HG03520 (cell line): ENCODE measurements around the gene SLC37A4.
"Not testable (repeated sequence)": the region's sequence is repeated elsewhere in the genome, so short reads cannot be mapped to it uniquely, and the experiment has no call there.

Source experiments
- ATAC-seq: cut with Tn5 transposase; IDR thresholded peaks from one replicate; pipeline ENCODE4 v1.9.1; 2021; ENCODE audit warnings: mild to moderate bottlenecking, moderate library complexity; ENCODE audit not compliant: unreplicated experiment

The SLC37A4 gene

DNA sequence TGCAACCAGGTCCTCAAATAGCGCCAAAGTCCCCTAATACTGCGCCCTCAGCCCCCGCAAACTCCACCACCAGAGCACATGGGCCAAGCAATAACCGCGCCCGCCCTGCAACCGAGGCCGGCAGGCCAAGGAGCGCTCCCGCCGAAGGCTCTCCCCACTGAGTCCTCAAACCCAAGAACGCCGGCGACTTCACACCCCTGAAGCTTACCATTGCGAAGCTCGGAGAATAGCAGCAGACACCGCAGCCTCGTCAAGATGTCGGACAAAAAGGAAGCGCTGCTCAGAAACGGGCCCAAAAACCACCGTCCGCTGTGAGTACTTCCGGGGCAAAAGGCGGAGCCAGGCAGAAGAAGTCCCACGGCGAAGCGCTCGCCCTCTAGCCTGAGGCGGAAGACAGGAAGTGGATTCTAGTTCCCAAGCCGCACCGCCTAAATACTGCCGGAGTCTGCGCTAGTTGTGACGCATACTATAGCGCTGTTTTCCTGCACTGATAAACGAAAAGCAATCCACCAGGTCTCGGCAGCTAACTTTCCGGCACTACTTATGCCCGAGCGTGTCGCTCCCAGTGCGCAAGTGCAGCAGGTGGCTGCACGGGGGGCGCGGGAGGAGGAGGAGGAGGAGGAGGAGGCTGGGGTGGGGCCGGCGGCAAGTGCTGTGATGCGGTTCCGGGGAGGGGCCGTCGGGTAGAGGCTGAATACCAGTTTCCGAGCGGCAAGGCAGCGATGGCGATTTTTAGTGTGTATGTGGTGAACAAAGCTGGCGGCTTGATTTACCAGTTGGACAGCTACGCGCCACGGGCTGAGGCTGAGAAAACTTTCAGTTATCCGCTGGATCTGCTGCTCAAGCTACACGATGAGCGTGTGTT is 12.4 kb downstream of the SLC37A4 start, which contains the start of the genes RPS25 and TRAPPC4:
TSS of gene RPS25 (minus strand) at position 270 of the 865 bp plus-strand sequence. CDS start at position 211, 59 bp downstream.
TSS of gene TRAPPC4 (plus strand) at position 693 of the 865 bp plus-strand sequence. CDS start at position 723, 30 bp downstream.
- ATAC-seq: peak; percentile 84

DNA sequence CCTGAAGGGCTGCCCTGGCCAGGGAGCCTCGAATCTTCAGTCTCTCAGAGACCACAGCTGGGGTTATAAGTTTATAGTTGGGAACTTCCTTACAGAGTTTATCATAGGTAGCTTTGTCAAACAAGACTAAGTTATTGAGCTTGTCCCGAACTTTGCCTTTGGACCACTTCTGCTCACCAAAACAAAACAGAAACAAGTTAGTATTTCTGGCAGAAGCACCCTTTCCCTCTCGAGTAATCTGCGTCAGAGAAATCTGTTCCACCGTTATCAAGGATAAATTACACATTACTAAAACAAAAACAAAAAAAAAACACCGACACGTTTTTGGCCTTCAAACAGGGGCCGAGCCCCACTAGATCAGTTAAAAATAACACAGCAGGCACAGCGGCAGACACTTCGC is 13.3 kb downstream of the SLC37A4 start:
- ATAC-seq: not testable (repeated sequence)

DNA sequence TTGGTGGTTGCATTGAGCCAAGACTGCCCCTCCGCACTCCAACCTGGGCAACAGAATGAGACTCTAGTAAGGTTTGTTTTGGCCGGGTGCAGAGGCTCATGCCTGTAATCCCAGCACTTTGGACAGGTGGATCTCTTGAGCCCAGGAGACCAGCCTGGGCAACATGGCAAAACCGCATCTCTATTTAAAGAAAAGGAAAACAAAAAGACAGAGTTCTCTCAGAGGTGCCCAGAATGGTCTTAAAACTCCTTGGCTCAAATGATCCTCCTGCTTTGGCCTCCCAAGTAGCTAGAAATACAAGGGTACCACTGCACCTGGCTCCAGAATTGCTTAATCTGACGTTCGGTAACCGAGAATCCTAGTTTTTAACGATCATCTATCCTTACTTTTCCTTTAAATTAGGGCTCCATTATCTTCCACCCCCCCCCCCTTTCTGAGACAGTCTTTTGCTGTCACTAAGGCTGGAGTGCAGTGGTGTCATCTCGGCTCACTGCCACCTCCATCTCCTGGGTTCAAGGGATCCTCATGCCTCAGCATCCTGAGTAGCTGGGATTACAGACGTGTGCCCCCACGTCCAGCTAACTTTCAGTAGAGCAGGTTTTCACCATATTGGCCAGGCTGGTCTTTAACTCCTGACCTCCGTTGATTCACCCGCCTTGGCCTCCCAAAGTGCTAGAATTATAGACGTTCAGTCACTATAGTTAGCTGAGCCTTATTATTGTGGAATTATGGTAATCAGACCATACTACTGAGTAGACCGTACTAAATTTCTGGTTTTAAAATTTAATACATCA is 14.3 kb downstream of the SLC37A4 start:
- no peak for ATAC-seq

DNA sequence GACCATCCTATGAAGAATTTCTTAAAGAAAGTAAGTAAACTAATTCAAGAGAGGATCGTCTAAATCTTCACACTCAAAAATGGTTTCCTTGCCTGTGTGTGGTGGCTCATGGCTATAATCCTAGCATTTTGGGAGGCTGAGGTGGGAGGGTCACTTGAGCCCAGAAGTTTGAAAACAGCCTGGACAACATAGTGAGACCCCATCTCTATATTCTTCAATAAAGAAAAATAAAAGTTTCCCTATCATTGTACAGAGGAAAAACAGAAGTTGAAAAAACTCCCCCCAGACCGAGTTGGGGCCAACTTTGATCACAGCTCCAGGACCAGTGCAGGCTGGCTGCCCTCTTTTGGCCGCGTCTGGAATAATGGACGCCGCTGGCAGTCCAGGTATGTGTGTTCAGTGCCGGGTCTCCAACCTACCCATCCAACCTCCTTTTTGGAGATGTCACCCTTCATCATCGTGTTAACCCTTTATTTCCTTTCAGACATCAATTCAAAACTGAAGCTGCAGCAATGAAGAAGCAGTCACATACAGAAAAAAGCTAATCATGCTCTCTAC is 15.5 kb downstream of the SLC37A4 start:
- no peak for ATAC-seq

GRCh38 chr11:119014209-119014924 is 16.3 kb downstream of the SLC37A4 start:
- no peak for ATAC-seq

GRCh38 chr11:119012629-119013170 is 18.0 kb downstream of the SLC37A4 start:
- ATAC-seq: no peak

DNA sequence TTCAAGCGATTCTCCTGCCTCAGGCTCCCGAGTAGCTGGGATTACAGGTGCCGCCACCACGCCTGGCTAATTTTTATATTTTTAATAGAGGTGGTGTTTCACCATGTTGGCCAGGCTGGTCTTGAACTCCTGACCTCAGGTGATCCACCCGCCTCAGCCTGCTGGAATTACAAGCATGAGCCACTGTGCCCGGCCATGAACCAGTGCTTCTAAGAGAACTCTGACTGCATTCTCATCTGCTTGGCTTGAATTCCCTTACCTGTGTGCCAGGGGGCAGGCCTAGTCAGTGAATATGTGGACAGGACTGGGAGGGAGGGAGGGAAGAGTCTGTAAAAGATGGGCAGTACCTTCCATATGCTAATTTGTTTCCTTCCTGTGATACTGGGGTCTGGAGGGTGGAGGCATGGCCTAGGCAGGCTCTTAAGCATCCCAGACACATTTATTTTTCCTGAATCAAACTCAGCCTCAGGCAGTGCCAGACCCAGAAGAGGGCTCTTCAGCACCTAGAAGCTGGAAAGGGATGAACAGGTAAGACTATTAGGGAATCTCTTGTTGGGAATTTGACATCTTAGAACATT is 19.1 kb downstream of the SLC37A4 start:
- ATAC-seq: no peak

DNA sequence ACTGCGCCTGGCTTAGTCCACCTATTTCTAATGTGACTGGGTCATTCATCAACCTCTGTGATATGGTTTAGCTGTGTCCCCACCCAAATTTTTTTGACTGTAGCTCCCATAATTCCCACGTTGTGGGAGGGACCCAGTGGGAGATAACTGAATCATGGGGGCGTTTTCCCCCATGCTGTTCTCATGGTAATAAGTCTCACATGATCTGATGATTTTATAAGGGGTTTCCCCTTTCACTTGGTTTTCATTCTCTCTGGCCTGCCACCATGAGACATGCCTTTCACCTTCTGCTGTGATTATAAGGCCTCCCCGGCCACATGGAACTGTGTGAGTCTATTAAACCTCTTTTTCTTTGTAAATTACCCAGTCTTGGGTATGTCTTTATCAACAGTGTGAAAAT is 24.0 kb downstream of the SLC37A4 start:
- ATAC-seq: no peak

DNA sequence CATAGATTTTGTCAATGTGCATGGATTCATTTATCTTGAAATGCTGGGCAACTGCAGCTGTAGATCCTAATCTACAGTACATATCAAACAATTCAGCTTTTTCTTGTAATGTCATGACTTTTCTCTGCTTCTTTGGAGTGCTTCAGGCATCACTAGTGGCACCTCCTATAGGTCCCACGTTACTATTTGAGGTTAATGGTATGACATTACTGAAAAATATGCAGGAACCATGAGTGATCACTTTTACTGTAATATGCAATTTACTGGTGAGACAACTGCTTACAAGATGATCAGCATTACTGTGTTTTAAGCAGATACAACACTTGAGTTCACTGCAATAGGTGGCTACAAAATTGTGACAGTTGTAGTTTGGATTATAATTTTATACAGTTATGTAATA is 29.8 kb downstream of the SLC37A4 start:
- no peak for ATAC-seq

GRCh38 chr11:118998822-118999221 is 31.9 kb downstream of the SLC37A4 start:
- ATAC-seq: no peak

- no peak for ATAC-seq
Observed at GRCh38 chr11:118998388-118998717, 32.3 kb downstream of the SLC37A4 start.

DNA sequence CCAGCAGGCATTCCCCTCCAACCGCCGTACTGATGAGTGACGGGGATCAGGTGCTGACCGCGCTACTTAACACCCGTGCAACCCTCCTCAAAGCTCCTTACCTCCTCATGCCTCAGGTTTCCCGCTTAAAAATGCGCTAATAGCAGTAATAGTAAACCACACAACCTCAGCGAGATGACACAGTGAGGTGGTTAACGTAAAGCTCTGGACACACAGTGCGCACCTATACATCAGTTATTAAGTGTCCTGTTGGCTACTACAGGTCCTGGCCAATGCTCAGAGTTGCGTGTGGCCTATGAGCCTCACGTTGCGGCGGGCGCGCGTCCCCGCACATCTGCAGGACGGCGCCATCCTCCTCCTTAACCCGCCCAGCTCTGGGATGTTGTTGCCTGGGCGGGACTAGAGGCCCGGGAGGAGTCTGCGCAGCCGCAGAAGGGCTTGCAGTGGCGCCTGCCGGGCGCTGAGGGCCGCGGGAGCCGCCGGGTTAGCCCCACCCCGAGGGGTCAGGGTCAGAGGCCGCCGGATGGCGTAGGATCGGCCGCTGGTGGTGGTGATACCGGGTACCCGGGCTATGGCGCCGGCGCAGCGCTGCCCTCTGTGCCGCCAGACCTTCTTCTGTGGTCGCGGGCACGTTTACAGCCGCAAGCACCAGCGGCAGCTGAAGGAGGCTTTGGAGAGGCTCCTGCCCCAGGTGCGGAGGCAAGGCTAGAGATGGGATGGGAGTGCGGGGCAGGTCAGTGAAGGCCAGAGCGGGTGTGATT is 32.9 kb downstream of the SLC37A4 start, which contains the start of gene CENATAC:
TSS of gene CENATAC (plus strand) at position 512 of the 761 bp plus-strand sequence. CDS start at position 572, 60 bp downstream.
- peak; percentile 88 for ATAC-seq

DNA sequence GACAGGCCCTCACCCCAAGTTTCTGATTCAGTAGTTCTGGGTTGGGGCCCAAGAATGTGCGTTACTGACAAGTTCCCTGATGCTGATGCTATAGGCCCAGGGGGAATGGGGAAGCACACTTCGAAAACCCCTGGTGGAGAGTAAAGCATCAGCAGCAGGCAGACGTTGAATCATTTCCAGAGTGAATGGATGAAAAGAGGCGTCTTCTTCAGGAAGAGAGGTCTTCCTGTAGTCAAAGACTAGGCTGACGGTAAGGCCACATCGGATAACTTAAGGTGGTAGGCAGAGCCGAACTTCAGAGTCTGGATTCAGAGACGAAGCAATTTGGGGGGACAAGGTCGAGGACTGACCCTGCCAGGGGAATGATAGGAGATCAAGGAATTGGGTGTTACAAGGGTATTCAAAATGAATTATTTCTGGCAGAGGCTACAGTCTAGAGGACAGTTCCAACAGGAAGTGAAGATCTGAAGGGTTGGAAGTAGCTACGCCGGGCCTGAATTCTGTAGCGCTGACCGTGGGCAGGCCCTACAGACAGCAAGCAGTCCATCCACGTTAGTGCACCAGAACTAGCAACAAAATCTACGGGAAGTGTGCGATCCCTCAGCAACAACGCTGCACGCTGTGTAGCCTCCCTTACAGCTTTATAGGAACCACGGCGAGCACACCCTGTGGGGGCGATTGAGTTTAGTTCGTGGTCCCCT is 33.6 kb downstream of the SLC37A4 start:
- no peak for ATAC-seq

- ATAC-seq: not testable (repeated sequence)
Observed at GRCh38 chr11:118991486-118992038, 39.1 kb downstream of the SLC37A4 start.

DNA sequence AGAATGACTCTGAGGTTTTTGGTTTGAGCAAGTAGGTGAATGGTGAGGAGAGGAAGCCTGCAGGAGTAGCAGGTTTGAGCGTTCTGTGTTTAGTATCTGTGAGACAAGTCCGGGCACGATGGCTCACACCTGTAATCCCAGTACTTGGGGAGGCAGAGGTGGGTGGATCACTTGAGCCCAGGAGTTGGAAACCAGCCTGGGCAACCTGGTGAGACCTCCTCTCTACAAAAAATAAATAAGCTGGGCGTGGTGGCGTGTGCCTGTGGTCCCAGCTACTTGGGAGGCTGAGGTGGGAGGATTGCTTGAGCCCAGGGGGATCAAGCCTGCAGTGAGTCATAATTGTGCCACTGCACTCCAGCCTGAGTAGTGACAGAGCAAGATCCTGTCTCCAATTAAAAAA is 42.4 kb downstream of the SLC37A4 start:
- ATAC-seq: no peak

DNA sequence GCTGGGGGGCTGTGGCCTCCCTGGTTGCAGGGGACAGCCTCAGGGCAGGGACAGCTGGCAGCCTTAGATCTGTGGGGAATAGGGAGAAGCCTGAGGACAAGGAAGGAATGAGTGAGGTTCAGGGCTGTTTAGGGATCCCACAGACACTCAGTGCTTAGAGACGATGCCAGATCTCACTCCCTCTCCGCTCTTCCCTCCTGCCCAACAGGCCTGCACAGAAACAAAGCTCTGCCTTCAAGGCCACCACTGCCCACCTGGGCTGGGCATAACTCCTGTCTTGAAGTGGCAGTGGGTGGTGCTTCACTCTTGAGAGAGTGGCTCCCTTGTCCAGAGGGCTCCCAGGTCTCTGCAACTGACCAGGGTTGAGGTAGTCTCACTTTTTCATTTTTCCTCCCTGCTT is 45.9 kb downstream of the SLC37A4 start:
- no peak for ATAC-seq

- ATAC-seq: not testable (repeated sequence)
Observed at GRCh38 chr11:118984337-118984736, 46.3 kb downstream of the SLC37A4 start.

GRCh38 chr11:118980191-118980881 is 50.3 kb downstream of the SLC37A4 start:
- no peak for ATAC-seq
